HFFc6 (cell line): Measurements from ENCODE around the gene CFDP1. TPM values are rescaled to one million over a fixed set of nuclear protein-coding genes. Genes with fewer than 3 reads are reported as not detected.

Experiments used
- total RNA-seq, 6 experiments: library from RNA; stranded (reverse); fragmentation: NEBNext Ultra II Directional; extraction: Animal tissue kit (Norgen Biotek cat#: 25700); gene quantifications; 2 replicates in 1 of 6; 3 replicates in 5 of 6; pipeline ENCODE4 v1.2.3, GENCODE V29; 2021

The CFDP1 gene
- total RNA-seq, 6 experiments from 2014 or later = 33.0 to 43.1 (median 37.6) TPM

Other genes with a start within 250 kb of the CFDP1 start
- gene CTRB2, start 226.3 kb downstream of the CFDP1 start, total RNA-seq = not detected
- gene CTRB1, start 214.5 kb downstream of the CFDP1 start, total RNA-seq = not detected
- gene BCAR1, start 181.9 kb downstream of the CFDP1 start, total RNA-seq = 100 to 1,000 TPM; 126 to 148 (median 130) TPM
- gene TMEM170A, start 31.2 kb upstream of the CFDP1 start, total RNA-seq = 10 to 100 TPM in 4 of 6 experiments, 1 to 10 TPM in 2; 8.2 to 11.7 (median 10.6) TPM
- gene CHST6, start 61.9 kb upstream of the CFDP1 start, total RNA-seq = under 1 TPM in 2 of 6 experiments, not detected in 4; 0.05 TPM
- not detected for gene CHST5, start 102.6 kb upstream of the CFDP1 start, total RNA-seq
- 10 to 100 TPM in 3 of 6 experiments, 1 to 10 TPM in 3; 9.0 to 14.5 (median 10.0) TPM for gene TMEM231, start 122.7 kb upstream of the CFDP1 start, total RNA-seq
- 100 to 1,000 TPM in 3 of 6 experiments, 10 to 100 TPM in 3; 82.0 to 114 (median 100) TPM for gene GABARAPL2, start 132.9 kb upstream of the CFDP1 start, total RNA-seq
- 10 to 100 TPM; 48.3 to 61.2 (median 55.0) TPM for gene ADAT1, start 189.8 kb upstream of the CFDP1 start, total RNA-seq
- gene KARS1, start 214.2 kb upstream of the CFDP1 start, total RNA-seq = 100 to 1,000 TPM; 135 to 158 (median 152) TPM
- 10 to 100 TPM; 67.9 to 87.8 (median 70.6) TPM for gene TERF2IP, start 214.3 kb upstream of the CFDP1 start, total RNA-seq
- gene CPHXL2, start 243.5 kb upstream of the CFDP1 start, total RNA-seq = not detected